Measurements from ENCODE around the gene KCNMB3. TPM values are rescaled to one million over a fixed set of nuclear protein-coding genes. Genes with fewer than 3 reads are reported as not detected.
A peak's percentile ranks its signal among the peaks of the same experiment; 100 is the strongest.

KCNMB3 gene
- total and polyA plus RNA-seq, 2 of the 13 experiments (the other 11 are each of a cell fraction or from before 2014, with no cell fraction given): 4.3 to 7.1 TPM

GRCh38 chr3:179260949-179261765, 10.2 kb upstream of the KCNMB3 start (continued):
- no peak for TF ChIP-seq PREB (CRISPR knock-in tag; IDR thresholded peaks at IDR 0.05)
- TF ChIP-seq BHLHE40 (IDR thresholded peaks at IDR 0.05; ENCODE audit: low read length): no peak
- TF ChIP-seq ARID5B (CRISPR knock-in tag; IDR thresholded peaks at IDR 0.05): 0 out of 2 replicates have a peak, but pooled peaks have one; percentile 33
- no peak for TF ChIP-seq ZNF230 (CRISPR knock-in tag; IDR thresholded peaks at IDR 0.05)
- no peak for TF ChIP-seq SMAD9 (CRISPR knock-in tag; IDR thresholded peaks at IDR 0.05)
- TF ChIP-seq ZNF292 (CRISPR knock-in tag; IDR thresholded peaks at IDR 0.05; ENCODE audit: borderline replicate concordance, low read depth): no peak
- TF ChIP-seq RELA (CRISPR knock-in tag; IDR thresholded peaks at IDR 0.05): no peak
- peak; percentile 49 for TF ChIP-seq TAF15 (IDR thresholded peaks at IDR 0.05; ENCODE audit: low read depth, low read length, poor library complexity, severe bottlenecking)
- no peak for TF ChIP-seq HDAC1 (CRISPR knock-in tag; IDR thresholded peaks at IDR 0.05)
- no peak for TF ChIP-seq BCL6 (CRISPR knock-in tag; IDR thresholded peaks at IDR 0.05)
- TF ChIP-seq HMGXB4 (CRISPR knock-in tag; IDR thresholded peaks at IDR 0.05; ENCODE audit: borderline replicate concordance in 1 of 2, low read depth in 1 of 2): peak; percentile 37 to 65; a peak in 1 of 4 replicates
- TF ChIP-seq NBN (conservative IDR thresholded peaks at IDR 0.05): no peak
- TF ChIP-seq ZNF407 (CRISPR knock-in tag; IDR thresholded peaks at IDR 0.05; ENCODE audit: not compliant biosample characterization): peak; percentile 47

Measured in HepG2 (cell line).